ENCODE data around the gene VCAM1. TPM values are rescaled to one million over a fixed set of nuclear protein-coding genes. Genes with fewer than 3 reads are reported as not detected.
A peak's percentile ranks its signal among the peaks of the same experiment; 100 is the strongest.

The VCAM1 gene
- 10 to 100 TPM in 1 of 4 donors, 1 to 10 TPM in 3; 5.8 to 25.7 (median 7.9) TPM for total RNA-seq

GRCh38 chr1:100719490-100719889, at the start of gene VCAM1:
VCAM1 (plus strand) TSS chr1:100719742; CDS start chr1:100719861, 119 bp downstream.
- H3K36me3 ChIP-seq: no peaks in the 10 kb centered on the region
- TF ChIP-seq CTCF (IDR thresholded peaks at IDR 0.05) (no peak), POLR2A (IDR thresholded peaks at IDR 0.05; ENCODE audit: low read depth) (no peak), EP300 (IDR thresholded peaks at IDR 0.05) (no peak), POLR2AphosphoS5 (IDR thresholded peaks at IDR 0.05) (peak; percentile 14 to 35)
- no peak for DNase-seq (ENCODE audit: extremely low spot score)
- peak within 1 kb of the TSS; percentile 32 to 46 (median 35) for H3K4me3 ChIP-seq
- H3K4me1 ChIP-seq: peaks cover 5 to 34% (median 30%) of the 10 kb centered on the region in 4 donors
- 27% methylated on average over 7 of the region's 7 CpGs for WGBS
- peak within 1 kb of the TSS; percentile 10 to 56 (median 50) for H3K27ac ChIP-seq (replicated peaks in 1 of 4)
- H3K9me3 ChIP-seq: no peaks in the 10 kb centered on the region
- intact Hi-C loops (cut with DNase I): no loop called here
- no peaks in the 10 kb centered on the region for H3K27me3 ChIP-seq

DNA sequence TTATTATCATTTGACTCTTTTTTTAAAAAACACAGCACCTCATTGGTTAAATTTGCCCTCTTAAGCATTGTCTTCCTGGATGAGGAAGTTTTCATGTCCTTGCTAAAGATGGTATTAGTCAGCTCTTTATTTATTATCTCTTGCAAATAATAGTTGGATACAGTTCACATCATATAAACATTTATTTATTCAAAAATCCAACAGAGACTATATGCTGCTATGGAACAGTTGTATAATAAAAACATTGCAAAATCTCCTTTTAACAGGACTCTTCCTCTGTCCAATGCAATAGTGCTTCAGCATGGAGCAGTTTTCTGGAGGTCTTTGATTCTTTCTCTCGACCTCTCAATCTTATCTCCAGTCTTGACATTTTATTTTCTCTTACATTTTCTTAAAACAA, 49.5 kb upstream of the VCAM1 start:
- H3K4me3 ChIP-seq: no peak overlapping the region
- no peak for DNase-seq (ENCODE audit: extremely low spot score)
- no peak for TF ChIP-seq EP300 (IDR thresholded peaks at IDR 0.05)
- TF ChIP-seq CTCF (IDR thresholded peaks at IDR 0.05): no peak
- no peak for TF ChIP-seq POLR2A (IDR thresholded peaks at IDR 0.05; ENCODE audit: low read depth)
- no peak for TF ChIP-seq POLR2AphosphoS5 (IDR thresholded peaks at IDR 0.05)
- H3K27ac ChIP-seq (replicated peaks in 1 of 4): no peak overlapping the region
- no peaks in the 10 kb centered on the region for H3K27me3 ChIP-seq
- H3K4me1 ChIP-seq: no peaks in the 10 kb centered on the region
- peaks cover 0 to 18% (median 10%) of the 10 kb centered on the region in 4 donors for H3K9me3 ChIP-seq
- no peaks in the 10 kb centered on the region for H3K36me3 ChIP-seq
- WGBS: 65% methylated on average over 1 of the region's 1 CpG
- intact Hi-C loops (cut with DNase I): no loop called here

GRCh38 chr1:100671601-100672000, 47.9 kb upstream of the VCAM1 start:
- DNase-seq (ENCODE audit: extremely low spot score): no peak
- intact Hi-C loops (cut with DNase I): no loop called here
- H3K4me1 ChIP-seq: no peaks in the 10 kb centered on the region
- no peaks in the 10 kb centered on the region for H3K27me3 ChIP-seq
- H3K9me3 ChIP-seq: peaks cover 0 to 26% (median 11%) of the 10 kb centered on the region in 4 donors
- H3K27ac ChIP-seq (replicated peaks in 1 of 4): no peak overlapping the region
- H3K4me3 ChIP-seq: no peak overlapping the region
- H3K36me3 ChIP-seq: no peaks in the 10 kb centered on the region
- TF ChIP-seq POLR2A (IDR thresholded peaks at IDR 0.05; ENCODE audit: low read depth) (no peak), EP300 (IDR thresholded peaks at IDR 0.05) (no peak), CTCF (IDR thresholded peaks at IDR 0.05) (no peak), POLR2AphosphoS5 (IDR thresholded peaks at IDR 0.05) (no peak)

DNA sequence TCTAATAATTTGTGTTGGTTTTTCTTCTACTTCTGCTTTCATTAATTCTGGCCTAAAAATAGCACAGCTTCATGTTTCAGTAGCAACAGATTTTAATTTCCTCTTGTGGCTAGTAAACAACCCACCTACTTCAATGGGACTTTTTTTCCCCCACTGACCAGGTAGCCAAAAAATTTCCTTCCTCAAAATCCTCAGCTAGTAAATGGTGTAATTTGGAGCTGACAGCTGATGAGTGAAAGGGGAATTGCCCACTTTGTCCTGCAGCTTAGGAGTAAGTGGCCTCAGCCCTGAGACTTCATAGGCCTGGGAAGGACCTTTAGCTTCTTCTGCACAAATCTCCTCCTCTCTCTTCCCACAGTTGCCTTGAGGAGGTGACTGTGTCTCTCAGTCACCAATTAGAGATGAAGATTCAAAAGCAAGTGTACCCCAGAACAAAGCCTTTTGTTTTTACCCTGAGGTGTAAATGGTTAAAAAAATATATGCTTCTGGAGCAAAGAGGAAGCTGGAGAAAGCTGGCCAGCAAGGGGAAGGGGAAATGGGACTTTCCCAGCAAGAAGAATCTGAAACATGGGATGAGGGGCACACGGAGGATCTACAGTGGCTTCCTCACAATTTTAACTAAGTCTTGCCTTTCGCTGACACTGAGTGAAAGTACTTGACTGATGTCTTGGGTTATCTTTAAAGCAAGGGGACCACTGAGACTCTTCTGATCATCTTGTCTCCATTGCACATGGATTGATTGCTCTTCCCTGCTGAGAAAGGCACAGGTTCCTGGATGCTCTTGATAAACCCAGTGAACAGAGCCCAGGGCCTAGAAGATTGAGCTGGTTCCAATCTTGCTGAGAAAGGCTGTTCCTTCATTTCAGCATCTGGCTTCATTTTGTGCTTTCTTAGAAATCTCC, 35.8 kb upstream of the VCAM1 start:
- no peak overlapping the region for H3K4me3 ChIP-seq
- H3K4me1 ChIP-seq: no peaks in the 10 kb centered on the region
- no peaks in the 10 kb centered on the region for H3K36me3 ChIP-seq
- TF ChIP-seq CTCF (IDR thresholded peaks at IDR 0.05) (no peak), POLR2AphosphoS5 (IDR thresholded peaks at IDR 0.05) (no peak), EP300 (IDR thresholded peaks at IDR 0.05) (no peak), POLR2A (IDR thresholded peaks at IDR 0.05; ENCODE audit: low read depth) (no peak)
- no peaks in the 10 kb centered on the region for H3K27me3 ChIP-seq
- DNase-seq (ENCODE audit: extremely low spot score): no peak
- intact Hi-C loops (cut with DNase I): no loop called here
- no peak overlapping the region for H3K27ac ChIP-seq (replicated peaks in 1 of 4)
- H3K9me3 ChIP-seq: peaks cover 0 to 3% (median 0%) of the 10 kb centered on the region in 4 donors
- 84% methylated on average over 2 of the region's 2 CpGs for WGBS

Measured in esophagus muscularis mucosa (tissue), 4 donors.